IPS-20b (cell line): ENCODE results near the gene CASP7.

ENCODE experiments used
- H3K27ac ChIP-seq: one replicate; pipeline ENCODE4 v1.5.1; 2013; ENCODE audit warnings: low read length
- H3K27me3 ChIP-seq: 2 replicates; pipeline ENCODE4 v1.6.1; 2013; ENCODE audit warnings: mild to moderate bottlenecking, low read length, inconsistent platforms; ENCODE audit not compliant: insufficient read depth
- H3K36me3 ChIP-seq: 2 replicates; pipeline ENCODE4 v1.6.1; 2013; ENCODE audit warnings: low read depth, mild to moderate bottlenecking, inconsistent platforms, low read length, moderate library complexity; ENCODE audit not compliant: insufficient read depth
- H3K4me1 ChIP-seq: 2 replicates; pipeline ENCODE4 v1.6.1; 2013; ENCODE audit warnings: mild to moderate bottlenecking, control low read depth, inconsistent platforms, low read length, moderate library complexity; ENCODE audit not compliant: insufficient read depth
- H3K4me3 ChIP-seq: 2 replicates; pipeline ENCODE4 v1.5.1; 2013; ENCODE audit warnings: mild to moderate bottlenecking, low read length, inconsistent platforms
- H3K9ac ChIP-seq: 2 replicates; pipeline ENCODE4 v1.6.1; 2013; ENCODE audit warnings: low read depth, mild to moderate bottlenecking, inconsistent platforms, low read length, moderate library complexity
- H3K9me3 ChIP-seq: 2 replicates; pipeline ENCODE4 v1.6.1; 2013; ENCODE audit warnings: mild to moderate bottlenecking, low read depth, low read length, inconsistent platforms; ENCODE audit not compliant: insufficient read depth

Gene CASP7

DNA sequence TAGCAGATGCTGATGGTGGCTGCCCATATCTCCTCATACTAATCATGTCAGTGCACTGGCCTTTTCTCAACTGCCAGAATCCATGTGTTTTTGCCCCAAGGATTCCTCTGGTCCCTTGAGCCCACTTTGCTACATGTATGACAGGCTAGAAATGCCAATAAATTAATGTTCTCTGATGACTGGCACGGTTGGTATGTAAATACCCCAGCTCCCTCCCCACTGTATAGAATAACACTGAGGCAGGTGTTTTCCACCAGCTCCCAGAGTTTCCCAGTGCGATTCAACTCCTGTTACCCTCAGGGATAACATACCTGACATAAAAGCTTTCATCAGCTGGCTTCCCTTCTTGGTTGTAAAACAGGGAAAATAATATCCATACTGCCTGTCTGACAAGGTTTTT, 62.8 kb downstream of the CASP7 start:
- Histone ChIP-seq H3K27ac (no peak overlapping the region), H3K9ac (no peak overlapping the region), H3K9me3 (no peaks in the 10 kb centered on the region)

DNA sequence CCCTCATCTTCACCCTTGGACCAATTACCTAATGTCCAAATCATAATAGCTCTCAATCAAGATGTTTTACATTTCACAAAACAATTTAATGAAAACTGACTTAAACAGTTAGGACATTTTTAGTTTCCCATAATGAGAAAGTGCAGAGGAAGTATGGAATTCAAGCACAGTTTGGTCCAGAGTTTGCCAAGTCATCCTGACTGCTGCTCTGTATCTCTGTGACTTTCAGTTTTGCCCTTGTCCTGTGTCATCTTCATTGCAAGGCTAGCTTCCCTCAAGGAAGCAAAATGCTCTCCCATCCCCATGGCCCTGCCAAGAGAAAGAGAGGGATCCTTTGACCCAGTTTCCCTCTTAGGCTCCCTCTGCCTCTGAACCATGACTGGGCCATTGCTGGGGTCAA, 63.9 kb downstream of the CASP7 start:
- Histone ChIP-seq H3K27me3 (no peaks in the 10 kb centered on the region), H3K4me1 (no peaks in the 10 kb centered on the region), H3K36me3 (no peaks in the 10 kb centered on the region), H3K4me3 (no peak overlapping the region), H3K9me3 (no peaks in the 10 kb centered on the region), H3K27ac (no peak overlapping the region), H3K9ac (no peak overlapping the region)

More for the DNA sequence above, 62.8 kb downstream of the CASP7 start:
- Histone ChIP-seq H3K27me3 (no peaks in the 10 kb centered on the region), H3K36me3 (no peaks in the 10 kb centered on the region), H3K4me1 (no peaks in the 10 kb centered on the region), H3K4me3 (no peak overlapping the region)

DNA sequence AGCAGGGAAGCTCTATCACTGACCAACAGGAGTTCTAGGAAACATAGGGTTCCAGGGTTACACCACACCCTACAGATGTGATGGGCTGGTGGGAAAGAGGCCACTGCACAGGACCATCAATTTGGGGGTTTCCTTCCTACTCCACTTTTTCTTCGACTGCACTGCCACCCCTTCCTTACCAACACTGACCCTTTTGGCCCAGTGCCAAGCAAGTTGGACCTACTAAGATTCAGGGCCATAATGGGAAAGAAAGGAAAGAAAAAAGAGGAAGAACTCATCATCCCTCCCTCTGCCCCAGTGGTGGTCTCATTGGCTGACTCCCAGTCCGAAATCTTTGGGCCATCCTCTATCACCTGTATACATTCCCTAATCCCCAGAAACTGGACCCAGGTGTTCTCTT, 65.7 kb downstream of the CASP7 start:
- no peak overlapping the region for H3K27ac ChIP-seq
- no peak overlapping the region for H3K9ac ChIP-seq
- no peaks in the 10 kb centered on the region for H3K9me3 ChIP-seq

DNA sequence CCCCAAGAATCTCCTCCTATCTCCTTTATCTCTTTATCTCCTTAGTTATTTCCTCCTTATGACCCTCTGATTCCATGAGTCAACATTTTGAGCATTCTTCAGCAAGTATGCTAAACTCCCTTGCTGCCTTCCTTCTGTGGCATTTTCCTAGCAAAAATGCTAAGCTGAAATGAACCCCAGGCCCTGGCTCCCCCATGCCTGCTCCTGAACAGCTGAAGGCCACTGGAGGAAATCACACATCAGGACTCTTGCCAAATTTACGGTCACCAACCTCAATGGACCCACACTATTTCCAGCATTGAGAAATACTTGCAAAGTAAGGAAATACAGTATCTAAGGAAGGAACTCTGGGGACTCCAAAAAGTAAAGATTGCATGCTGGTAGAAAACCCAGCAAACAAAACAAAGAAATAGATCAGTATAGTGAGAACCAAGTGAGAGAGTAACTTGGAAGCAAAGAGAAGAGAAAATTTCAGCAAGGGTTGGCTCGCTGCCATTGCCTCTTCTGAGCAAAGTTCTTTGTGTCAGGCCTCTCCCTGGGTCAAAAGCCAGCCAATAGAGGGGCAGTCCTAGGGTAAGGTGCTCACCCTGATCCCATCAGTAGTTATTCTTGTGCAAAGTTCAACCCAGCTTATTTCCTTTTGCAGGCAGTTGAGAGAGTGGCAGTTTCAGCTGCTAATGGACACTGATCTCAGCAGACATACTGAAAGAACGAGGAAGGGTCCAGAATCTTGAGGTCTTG, 66.7 kb downstream of the CASP7 start:
- Histone ChIP-seq H3K27ac (no peak overlapping the region), H3K9ac (no peak overlapping the region), H3K4me1 (no peaks in the 10 kb centered on the region), H3K9me3 (no peaks in the 10 kb centered on the region), H3K4me3 (no peak overlapping the region), H3K27me3 (no peaks in the 10 kb centered on the region), H3K36me3 (no peaks in the 10 kb centered on the region)

More for the DNA sequence above, 65.7 kb downstream of the CASP7 start:
- no peaks in the 10 kb centered on the region for H3K4me1 ChIP-seq
- no peaks in the 10 kb centered on the region for H3K27me3 ChIP-seq
- no peak overlapping the region for H3K4me3 ChIP-seq
- no peaks in the 10 kb centered on the region for H3K36me3 ChIP-seq

DNA sequence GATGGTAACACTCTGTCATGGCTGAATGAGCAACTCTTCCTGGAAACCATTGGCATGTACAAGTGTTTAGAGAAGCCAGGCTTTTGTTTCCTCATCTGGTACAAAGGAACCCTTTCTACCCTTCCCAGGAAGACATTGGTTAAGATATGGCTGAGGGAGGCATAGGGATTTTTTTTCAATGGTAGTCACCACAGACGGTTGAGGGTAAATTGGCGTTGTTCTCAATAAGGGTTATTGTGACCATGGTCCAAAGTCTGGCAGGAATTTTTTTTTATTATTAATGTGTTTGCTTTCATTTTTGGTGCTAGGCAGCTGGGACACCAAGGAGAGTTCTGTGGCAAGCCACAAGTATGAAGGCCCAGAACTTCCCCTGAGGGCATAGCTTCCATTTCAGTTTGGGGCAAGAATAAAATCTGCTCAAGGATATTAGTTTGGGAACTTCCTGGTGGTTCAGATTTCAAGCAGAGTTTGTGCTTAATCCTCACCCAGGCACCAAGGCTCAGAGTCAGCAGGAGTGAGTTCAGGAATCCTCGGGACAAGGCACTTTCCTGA, 71.5 kb downstream of the CASP7 start, which contains the start of gene PLEKHS1:
Gene PLEKHS1, plus strand, starts transcription at position 502 of the 552 bp plus-strand sequence. CDS start 3,596 bp downstream, outside the sequence.
- H3K9me3 ChIP-seq: no peaks in the 10 kb centered on the region
- H3K27ac ChIP-seq: no peak within 1 kb of the TSS
- H3K4me1 ChIP-seq: no peaks in the 10 kb centered on the region
- no peaks in the 10 kb centered on the region for H3K27me3 ChIP-seq
- H3K4me3 ChIP-seq: no peak within 1 kb of the TSS
- no peak within 1 kb of the TSS for H3K9ac ChIP-seq
- no peaks in the 10 kb centered on the region for H3K36me3 ChIP-seq

DNA sequence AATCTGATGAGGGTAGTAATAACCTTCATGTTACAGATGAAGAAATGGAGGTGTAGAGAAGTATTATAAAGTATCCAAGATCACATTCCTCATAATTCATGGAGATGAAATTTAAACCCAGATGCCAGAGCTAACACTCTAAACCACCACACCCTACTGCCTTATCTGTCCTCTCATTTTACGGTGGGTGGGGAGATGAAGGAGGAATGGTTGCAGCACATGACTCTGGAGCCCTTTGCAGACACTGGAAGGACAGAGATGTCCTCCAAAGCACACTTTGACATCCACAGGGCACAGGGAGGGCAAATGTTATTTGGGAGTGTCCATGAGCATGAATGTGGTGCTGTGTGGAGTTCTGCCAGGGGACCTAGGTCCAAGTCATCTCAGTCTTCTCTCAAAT, 72.8 kb downstream of the CASP7 start:
- H3K36me3 ChIP-seq: no peaks in the 10 kb centered on the region
- no peak overlapping the region for H3K9ac ChIP-seq
- no peaks in the 10 kb centered on the region for H3K4me1 ChIP-seq
- no peak overlapping the region for H3K4me3 ChIP-seq
- H3K9me3 ChIP-seq: no peaks in the 10 kb centered on the region
- no peaks in the 10 kb centered on the region for H3K27me3 ChIP-seq
- no peak overlapping the region for H3K27ac ChIP-seq

DNA sequence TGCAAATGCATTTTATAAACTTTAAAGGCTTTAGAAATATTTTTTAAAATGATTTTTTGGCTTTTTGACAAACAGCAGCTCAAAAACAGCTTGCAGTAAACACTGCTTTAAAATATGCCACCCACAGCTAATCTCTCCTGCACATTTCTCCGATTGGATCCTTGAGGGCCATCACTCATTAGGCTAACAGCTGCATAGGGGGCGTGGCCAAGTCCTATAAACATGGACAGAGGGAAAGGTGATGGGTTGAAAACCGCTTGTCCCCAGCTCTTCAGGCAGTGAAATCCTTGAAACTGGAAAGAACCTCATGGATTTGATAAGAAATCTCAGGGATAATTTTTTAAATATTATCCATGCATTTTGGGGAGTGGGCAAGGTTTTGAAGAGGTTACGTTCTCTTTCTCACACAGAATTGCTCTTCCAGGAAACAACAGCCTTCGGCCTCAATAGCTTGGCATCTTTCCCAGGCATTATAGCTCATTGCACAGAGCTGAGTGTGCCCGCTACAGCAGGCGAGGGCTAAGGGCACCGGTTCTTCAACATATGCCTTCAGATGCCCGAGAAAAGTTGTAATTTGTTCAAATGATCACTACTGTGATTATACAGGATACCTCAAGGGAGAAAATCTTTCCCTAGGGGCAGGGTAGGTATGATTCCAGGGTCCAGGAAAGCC, 73.4 kb downstream of the CASP7 start:
- Histone ChIP-seq H3K4me3 (no peak overlapping the region), H3K27ac (no peak overlapping the region), H3K36me3 (no peaks in the 10 kb centered on the region), H3K4me1 (no peaks in the 10 kb centered on the region), H3K9ac (no peak overlapping the region), H3K27me3 (no peaks in the 10 kb centered on the region), H3K9me3 (no peaks in the 10 kb centered on the region)

DNA sequence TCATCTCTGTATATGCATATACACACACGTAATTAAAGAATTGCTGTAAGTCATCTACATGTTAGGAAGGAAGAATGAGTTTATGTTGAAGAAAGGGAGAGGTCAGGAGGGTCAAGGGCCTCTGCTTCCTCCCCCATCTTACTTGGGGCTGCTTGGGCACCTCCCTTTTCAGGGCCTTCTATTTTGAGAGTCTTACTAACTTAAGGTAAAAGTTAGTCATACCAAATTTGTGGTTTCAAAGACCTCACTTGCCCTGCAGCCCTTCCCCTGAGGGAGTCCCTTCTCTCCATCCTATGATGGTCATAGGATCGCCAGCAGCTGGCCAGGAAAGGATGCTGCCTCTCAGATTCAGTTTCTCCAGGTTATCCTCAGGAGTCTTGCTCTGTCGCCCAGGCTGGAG, 74.4 kb downstream of the CASP7 start:
- Histone ChIP-seq H3K4me1 (no peaks in the 10 kb centered on the region), H3K27me3 (no peaks in the 10 kb centered on the region), H3K27ac (no peak overlapping the region), H3K36me3 (no peaks in the 10 kb centered on the region), H3K9ac (no peak overlapping the region), H3K9me3 (no peaks in the 10 kb centered on the region), H3K4me3 (no peak overlapping the region)

DNA sequence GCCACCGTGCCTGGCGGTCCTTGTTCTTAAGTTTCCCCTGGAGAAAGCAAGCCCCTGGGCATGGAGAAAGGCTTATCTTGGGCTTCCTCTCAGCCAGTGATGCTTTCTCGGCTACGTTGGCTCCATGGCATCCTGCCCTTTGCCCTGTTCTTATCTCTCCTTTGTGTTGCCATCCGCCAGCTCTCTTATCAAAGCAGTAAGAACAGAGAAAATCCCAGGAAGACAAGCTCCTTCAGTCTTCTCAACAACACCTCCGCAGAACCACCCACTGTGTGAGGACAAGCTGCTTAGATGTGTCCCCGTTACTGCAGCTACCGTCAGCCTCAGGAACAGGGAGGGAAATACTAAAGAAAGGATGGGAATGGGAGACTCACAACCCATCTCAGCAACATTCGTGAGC, 75.1 kb downstream of the CASP7 start:
- Histone ChIP-seq H3K27ac (no peak overlapping the region), H3K9ac (no peak overlapping the region), H3K4me3 (no peak overlapping the region), H3K9me3 (no peaks in the 10 kb centered on the region), H3K36me3 (no peaks in the 10 kb centered on the region), H3K4me1 (no peaks in the 10 kb centered on the region), H3K27me3 (no peaks in the 10 kb centered on the region)

DNA sequence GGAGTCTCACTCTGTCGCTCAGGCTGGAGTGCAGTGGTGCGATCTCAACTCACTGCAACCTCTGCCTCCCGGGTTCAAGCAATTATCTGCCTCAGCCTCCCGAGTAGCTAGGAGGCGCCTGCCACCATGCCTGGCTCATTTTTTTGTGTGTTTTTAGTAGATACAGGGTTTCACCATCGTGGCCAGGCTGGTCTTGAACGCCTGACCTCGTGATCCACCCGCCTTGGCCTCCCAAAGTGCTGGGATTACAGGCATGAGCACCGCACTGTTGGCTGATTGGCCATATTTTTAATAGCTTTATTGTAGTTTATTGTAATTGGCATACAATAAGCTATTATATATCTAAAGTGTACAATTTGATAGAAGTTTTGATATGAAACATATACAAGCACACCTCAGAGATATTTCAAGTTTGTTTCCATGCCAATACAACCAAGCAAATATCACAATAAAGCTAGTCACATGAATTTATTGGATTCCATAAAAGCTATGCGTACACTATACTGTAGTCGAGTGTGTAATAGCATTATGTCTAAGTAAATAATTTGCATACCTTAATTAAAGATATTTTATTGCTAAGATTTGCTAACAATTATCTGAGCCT, 77.3 kb downstream of the CASP7 start:
- Histone ChIP-seq H3K27me3 (no peaks in the 10 kb centered on the region), H3K36me3 (no peaks in the 10 kb centered on the region), H3K4me3 (no peak overlapping the region), H3K9ac (no peak overlapping the region), H3K27ac (no peak overlapping the region), H3K4me1 (no peaks in the 10 kb centered on the region), H3K9me3 (no peaks in the 10 kb centered on the region)

DNA sequence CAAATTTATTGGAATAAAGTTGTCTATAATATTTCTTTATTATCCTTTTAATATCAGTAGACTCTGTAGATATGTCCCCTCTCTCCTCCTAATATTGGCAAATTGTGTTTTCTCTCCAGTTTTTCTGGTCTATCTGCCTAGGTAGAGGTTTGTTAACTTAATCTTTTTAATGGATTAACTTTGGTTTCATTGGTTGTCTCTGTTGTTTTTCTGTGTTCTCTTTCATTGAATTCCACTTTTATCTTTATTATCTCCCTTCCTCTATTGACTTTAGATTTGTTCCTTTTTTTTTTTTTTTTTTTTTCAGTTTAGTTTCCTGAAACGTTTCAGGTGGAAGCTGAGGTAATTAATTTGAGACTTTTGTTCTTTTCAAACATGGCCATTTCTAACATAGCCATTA, 82.4 kb downstream of the CASP7 start:
- peaks cover 12% of the 10 kb centered on the region for H3K9me3 ChIP-seq
- H3K4me3 ChIP-seq: no peak overlapping the region
- no peaks in the 10 kb centered on the region for H3K36me3 ChIP-seq
- no peak overlapping the region for H3K9ac ChIP-seq
- no peak overlapping the region for H3K27ac ChIP-seq
- H3K27me3 ChIP-seq: no peaks in the 10 kb centered on the region
- no peaks in the 10 kb centered on the region for H3K4me1 ChIP-seq
